GM19397 (cell line): ENCODE measurements around the gene ZCCHC24.

Experiments
- ATAC-seq: cut with Tn5 transposase; IDR thresholded peaks from one replicate; pipeline ENCODE4 v1.9.1; 2021; ENCODE audit warnings: mild to moderate bottlenecking, moderate library complexity; ENCODE audit not compliant: unreplicated experiment

ZCCHC24 gene

DNA sequence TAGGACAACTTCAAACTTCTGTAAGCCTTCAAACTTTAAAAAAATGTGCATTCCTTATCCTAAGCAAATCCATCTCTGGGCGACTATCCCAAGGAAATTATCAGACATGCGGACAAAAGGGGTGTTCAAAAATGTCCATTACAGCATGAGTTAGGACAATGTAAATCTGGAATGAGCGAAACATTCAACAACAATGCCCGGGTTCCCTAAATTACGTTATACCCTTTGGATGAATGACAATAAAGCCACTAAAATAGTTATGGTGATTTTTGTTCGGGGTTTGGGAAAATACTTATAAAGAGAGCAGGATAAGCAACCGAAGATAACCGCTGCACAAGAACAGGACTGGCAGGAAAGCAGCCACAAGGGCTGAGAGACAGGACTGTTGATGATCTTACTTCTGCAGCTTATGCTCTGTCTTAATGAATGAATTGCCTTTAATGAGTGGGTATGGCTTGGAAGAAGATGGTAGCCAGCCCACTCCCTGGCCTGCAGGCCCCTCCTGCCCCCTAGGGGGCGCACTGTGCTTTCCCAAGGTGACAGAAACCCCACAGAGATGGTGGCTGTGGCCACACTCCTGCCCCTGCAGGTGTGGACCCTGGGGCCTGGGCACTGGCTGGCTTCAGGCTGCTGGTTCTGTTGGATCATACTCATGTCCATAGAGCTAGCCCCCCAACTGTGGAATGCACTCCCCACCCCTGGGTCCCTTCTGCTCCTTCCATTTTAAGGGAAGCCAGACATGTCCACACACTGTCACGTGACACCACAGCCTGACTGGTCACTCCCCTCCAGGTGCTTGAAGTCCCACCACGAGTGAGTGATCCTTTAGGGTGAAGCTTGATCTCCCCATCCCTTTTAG is 45.0 kb downstream of the ZCCHC24 start:
- peak; percentile 55 for ATAC-seq

DNA sequence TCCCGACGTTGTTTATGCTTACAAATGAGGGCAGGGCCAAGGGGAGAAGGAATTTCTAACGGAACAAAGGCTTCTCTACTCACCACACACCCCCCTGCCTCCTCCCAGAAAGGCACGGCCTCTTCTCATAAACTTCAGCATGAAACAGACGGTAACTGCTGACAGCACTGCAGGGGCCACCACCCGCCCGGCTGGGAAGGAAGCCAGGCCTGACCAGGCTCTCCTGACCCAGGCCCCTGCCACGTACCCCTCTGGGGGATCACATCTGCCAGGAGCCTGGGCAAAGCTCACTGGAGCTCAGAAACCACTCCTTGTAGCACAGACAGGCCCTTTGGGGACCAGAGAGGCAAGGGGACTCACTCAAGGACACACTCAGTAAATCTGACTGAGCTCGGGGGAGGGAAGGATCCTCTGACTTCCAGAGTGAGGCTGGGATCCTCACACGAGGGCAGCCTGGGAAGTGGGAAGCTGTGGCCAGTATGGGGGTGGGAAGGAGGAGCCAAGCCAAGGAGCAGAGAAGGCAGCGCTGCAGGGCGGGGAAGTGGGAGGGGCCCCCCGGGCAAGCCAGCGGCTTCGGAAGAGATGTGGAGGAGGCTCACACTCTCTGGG is 46.1 kb downstream of the ZCCHC24 start:
- no peak for ATAC-seq

- no peak for ATAC-seq
These were observed 46.8 kb downstream of the ZCCHC24 start for GRCh38 chr10:79398642-79399041.

GRCh38 chr10:79397575-79398303 is 47.7 kb downstream of the ZCCHC24 start:
- no peak for ATAC-seq

DNA sequence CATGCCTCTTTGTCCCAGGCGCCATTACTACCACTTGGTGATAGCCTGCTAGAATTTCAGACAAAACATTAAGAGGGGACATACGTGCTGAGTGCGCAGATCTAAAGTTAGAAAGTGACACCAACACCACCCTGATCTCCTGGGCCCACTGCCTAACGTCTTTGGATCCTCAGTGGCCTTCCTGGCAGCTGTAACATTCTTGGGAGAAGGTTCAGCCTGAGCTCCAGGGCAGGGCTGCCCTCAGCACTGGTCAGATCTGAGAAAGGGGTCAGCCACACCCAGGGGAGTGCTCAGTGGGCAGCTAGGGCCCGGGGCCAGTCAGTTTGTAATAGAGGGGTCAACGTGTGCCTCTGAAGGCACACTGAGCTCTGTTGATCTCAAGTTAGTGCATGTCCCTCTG is 48.4 kb downstream of the ZCCHC24 start:
- no peak for ATAC-seq

DNA sequence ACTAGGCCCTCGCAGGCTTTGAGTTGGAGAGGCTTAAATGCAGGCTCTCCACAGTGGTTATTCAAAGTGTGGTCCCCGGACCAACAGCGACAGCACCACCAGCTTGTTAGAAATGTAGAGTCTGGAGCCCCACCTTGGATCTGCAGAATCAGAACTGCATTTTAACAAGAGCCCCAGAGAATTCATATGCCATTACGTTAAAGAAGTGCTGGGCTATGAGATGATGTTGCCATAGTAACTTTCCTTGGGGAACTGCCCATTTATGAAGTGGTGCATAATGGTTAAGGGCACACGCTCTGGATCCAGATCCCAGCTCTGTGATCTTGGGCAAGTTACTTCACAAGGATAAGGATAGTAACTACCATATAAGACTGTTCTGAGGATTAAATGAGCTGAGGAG is 48.9 kb downstream of the ZCCHC24 start:
- ATAC-seq, result no peak

DNA sequence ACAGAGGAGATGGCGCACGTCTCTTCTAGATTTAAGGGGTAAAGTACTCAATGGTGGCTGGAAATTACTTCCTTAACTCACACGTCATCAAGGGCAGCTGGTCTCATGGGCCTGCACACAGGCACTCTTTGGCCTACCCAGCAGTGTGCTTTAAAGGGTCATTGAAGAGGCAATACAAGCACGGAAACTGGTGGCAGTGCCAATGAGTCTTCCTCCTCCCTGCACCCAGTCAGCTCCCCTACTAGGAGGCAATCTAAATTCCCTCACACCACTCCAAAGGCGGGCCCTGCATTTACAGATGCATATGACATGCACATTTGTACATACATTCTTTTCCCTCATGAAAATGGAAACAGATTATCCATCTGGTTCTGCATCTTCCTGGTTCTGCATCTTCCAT is 50.8 kb downstream of the ZCCHC24 start:
- no peak for ATAC-seq

DNA sequence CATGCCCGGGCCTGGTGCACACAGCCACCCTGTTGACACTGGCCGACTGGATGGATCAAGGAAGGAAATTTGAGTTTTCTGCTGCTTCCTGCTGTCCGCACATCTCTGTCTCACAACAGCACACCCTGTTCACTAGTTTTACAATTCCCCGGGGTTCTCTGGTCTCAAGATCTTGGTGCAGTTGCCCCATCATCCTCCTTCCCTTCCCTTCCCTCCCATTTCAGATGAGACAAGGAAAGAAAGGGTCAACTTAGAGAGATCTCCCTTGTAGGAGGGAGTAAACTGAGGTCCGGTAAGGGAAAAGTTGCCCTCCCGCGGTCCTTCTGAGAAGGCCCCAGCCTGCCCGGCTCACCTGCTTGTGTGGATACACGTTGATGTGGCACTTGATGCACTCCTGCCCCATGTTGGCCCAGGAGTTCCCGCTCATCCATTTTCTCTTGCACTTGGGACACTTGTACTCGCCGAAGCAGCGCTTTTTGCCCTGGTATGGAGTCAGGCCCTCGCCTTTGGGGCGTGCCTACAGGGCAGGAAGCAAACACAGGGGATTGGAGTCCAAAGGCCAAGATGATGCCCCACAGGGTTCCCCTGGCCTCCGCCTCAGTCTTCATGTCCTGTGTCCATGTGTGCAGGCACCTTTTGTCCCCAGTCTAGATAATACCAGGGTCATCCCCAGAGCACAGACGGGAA is 51.4 kb downstream of the ZCCHC24 start:
- no peak for ATAC-seq

DNA sequence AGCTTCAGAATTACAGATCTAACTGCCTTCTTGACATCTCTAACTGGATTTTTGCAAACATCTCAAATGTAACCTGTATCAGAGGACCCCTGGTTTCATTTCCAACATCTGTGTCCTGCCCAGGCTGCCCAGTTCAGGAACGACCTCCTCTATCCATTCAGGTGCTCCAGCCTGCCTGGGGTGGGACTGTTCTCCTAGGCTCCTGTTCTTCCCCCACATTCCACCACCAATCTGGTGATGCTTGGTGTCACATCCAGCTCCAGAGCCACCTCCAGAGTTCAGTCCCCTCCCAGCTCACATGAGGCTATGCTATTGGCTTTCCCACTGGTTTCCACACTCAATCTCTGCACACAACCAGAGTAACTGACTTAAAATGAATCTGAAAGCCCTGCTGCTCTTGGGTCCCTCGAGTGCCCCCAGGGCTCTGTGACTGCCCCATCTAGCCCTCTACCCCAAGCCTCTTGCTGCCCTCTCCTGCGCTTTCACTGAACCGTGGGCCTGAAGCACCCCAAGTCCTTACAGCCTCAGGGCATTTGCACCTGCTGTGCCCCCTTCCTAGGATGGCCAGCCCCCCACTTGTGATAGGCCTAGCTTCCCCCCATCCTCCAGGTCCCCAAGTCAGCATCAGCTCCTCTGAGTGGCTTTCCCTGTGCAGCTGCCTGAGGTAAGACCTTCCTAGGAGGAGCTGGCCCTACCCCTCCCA is 52.1 kb downstream of the ZCCHC24 start:
- no peak for ATAC-seq

GRCh38 chr10:79392506-79393176 is 52.8 kb downstream of the ZCCHC24 start:
- ATAC-seq, result no peak

DNA sequence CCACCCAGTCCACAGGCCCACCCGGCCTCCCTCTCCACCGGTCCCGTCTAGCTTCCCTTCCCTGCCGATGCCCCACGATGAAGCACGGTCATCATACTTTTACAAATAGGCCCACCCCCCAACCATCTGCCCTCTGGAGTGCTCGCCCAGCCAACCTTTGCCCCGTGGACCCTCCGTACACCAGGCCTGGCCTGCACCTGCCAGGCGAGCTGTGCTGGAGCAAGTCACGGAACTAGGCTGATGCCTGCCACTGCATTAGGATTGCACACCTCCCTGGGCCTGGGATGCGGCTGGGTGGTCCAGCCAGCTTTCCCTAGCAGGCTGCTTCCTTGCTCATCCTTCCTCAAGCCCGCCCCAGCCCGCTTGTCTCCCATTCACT is 53.4 kb downstream of the ZCCHC24 start:
- ATAC-seq, result no peak

DNA sequence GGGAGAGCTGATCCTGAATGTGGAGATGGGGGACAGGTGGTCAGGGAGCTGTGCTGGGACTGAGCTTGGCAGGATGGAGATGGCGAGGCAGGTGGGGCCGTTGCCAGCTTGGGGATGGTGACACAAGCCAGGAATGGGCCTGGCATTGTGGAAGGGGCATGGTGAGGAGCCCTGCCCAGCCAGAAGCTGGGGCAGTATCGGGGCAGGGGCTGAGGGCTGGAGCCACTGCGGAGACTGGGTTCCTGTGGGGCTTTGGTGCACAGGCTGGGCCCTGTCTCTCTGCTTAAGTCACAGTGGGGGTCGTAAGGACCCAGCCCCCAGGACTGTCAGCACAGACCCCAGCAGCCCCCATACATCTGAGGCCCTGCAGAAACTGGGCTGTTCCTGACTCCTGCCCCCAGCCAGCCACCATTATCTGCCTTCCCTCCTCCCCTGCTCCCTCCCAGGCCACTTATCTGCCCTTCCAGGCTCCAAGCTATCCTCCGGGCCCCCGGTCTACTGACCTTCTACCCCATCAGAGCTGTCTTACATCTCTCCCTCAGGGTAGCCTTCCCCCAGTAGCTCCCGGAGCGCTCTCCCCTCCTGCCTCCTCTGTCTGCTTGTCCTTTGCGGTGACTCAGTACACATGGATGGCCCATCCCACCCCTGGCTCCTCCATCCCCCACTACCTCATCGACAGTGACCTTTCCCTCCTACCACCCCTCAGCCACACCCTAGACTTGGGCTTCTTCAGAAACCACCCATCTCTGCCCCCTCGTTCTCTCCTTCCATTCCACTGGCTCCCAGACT is 54.0 kb downstream of the ZCCHC24 start:
- ATAC-seq, result no peak

- ATAC-seq, result no peak
These were observed 54.7 kb downstream of the ZCCHC24 start for GRCh38 chr10:79390551-79391229.

DNA sequence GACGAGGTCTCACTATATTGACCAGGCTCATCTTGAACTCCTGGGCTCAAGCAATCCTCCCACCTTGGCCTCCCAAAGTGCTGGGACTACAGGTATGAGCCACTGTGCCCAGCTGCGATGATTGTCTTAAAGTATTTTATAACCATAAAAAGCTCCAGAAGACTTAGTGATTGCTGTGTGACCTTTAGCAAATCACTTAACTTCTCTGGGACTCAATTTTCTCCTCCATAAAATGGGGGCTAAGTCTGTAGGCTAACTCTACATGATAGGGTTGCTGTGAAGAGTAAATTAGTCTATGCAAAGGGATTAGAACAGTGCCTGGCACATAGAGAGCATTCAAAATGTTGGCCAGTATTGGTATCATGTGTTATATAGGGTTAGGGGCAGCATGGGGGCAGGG is 55.4 kb downstream of the ZCCHC24 start:
- no peak for ATAC-seq

GRCh38 chr10:79387974-79388850 is 57.2 kb downstream of the ZCCHC24 start:
- no peak for ATAC-seq

DNA sequence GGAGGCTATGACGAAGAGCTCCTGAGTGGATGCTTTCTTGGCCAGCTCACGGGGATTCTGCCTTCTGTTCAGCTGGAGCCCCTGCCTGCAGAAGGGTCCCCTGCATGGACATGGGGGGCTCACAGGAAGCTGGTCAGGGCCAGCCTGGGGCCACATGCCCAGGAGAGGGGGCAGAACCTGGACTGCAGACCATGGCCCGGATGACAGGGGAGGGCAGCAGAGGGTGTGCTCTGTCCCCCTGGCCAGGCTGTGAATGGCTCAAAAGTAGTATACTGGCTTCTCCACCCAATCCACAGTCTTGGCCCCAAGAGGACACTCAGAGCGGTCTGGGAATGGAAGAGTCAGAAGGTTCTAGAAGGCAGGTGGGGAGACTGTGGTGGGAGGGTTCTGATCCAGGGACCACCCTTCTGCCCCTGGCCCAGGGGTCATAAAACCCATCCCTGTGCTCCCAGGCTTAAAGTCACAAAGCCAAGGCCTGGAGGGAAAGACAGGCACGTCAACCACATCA is 57.9 kb downstream of the ZCCHC24 start:
- ATAC-seq, result no peak

- no peak for ATAC-seq
These were observed 58.6 kb downstream of the ZCCHC24 start for GRCh38 chr10:79386637-79387465.
